GM23248 (cell line): Measurements from ENCODE around the gene SCNN1A. TPM values are rescaled to one million over a fixed set of nuclear protein-coding genes. Genes with fewer than 3 reads are reported as not detected.
A peak's percentile ranks its signal among the peaks of the same experiment; 100 is the strongest.

ENCODE experiments used
- DNase-seq: peaks from one replicate; pipeline ENCODE4 v3.0.0-alpha.2; 2015
- H2AFZ ChIP-seq: fragments of 200-600 bp; sonication (generic); 2 replicates; pipeline ENCODE4 v1.6.1; 2016; ENCODE audit warnings: antibody characterized with exemption
- H3F3A ChIP-seq: fragments of 200-600 bp; sonication (generic); 2 replicates; pipeline ENCODE4 v1.6.1; 2016; ENCODE audit warnings: mild to moderate bottlenecking, antibody characterized with exemption, mixed run types; ENCODE audit not compliant: insufficient read depth
- H3K27ac ChIP-seq: fragments of 200-600 bp; sonication (generic); 2 replicates; pipeline ENCODE4 v1.5.1; 2016; ENCODE audit warnings: mild to moderate bottlenecking
- H3K27me3 ChIP-seq: fragments of 200-600 bp; sonication (generic); replicated peaks from 2 replicates; pipeline ENCODE4 v1.6.1; 2016; ENCODE audit warnings: mild to moderate bottlenecking; ENCODE audit not compliant: insufficient read depth
- H3K36me3 ChIP-seq: fragments of 200-600 bp; sonication (generic); 2 replicates; pipeline ENCODE4 v1.6.1; 2016; ENCODE audit warnings: low read depth, mild to moderate bottlenecking
- H3K4me1 ChIP-seq: fragments of 200-600 bp; sonication (generic); 2 replicates; pipeline ENCODE4 v1.6.1; 2016; ENCODE audit warnings: mild to moderate bottlenecking; ENCODE audit not compliant: insufficient read depth
- H3K4me2 ChIP-seq: fragments of 200-600 bp; sonication (generic); one replicate; pipeline ENCODE4 v1.6.1; 2016; ENCODE audit warnings: mild to moderate bottlenecking; ENCODE audit not compliant: unreplicated experiment
- H3K4me3 ChIP-seq: fragments of 200-600 bp; sonication (generic); 2 replicates; pipeline ENCODE4 v1.5.1; 2016; ENCODE audit warnings: mild to moderate bottlenecking
- H3K79me2 ChIP-seq: fragments of 200-600 bp; sonication (generic); 2 replicates; pipeline ENCODE4 v1.6.1; 2016; ENCODE audit warnings: mild to moderate bottlenecking; ENCODE audit not compliant: insufficient read depth
- H3K9ac ChIP-seq: fragments of 200-600 bp; sonication (generic); 2 replicates; pipeline ENCODE4 v1.6.1; 2016; ENCODE audit warnings: mild to moderate bottlenecking
- H3K9me2 ChIP-seq: fragments of 200-600 bp; sonication (generic); 2 replicates; pipeline ENCODE4 v1.6.1; 2016; ENCODE audit warnings: mixed run types, mild to moderate bottlenecking, moderate library complexity; ENCODE audit not compliant: insufficient read depth
- H3K9me3 ChIP-seq: fragments of 200-600 bp; sonication (generic); one replicate; pipeline ENCODE4 v1.6.1; 2017; ENCODE audit warnings: low read depth
- H4K20me1 ChIP-seq: fragments of 200-600 bp; sonication (generic); 2 replicates; pipeline ENCODE4 v1.6.0; 2016; ENCODE audit not compliant: insufficient read depth
- EZH2 ChIP-seq: fragments of 200-600 bp; sonication (generic); IDR thresholded peaks from 2 replicates; pipeline ENCODE4 v1.6.1; 2018; ENCODE audit warnings: antibody characterized with exemption, mild to moderate bottlenecking; ENCODE audit not compliant: insufficient read depth, poor library complexity, severe bottlenecking
- EZH2phosphoT487 ChIP-seq: fragments of 200-600 bp; sonication (generic); IDR thresholded peaks from 2 replicates; pipeline ENCODE4 v1.6.1; 2018; ENCODE audit warnings: antibody characterized with exemption, moderate library complexity, mild to moderate bottlenecking, low read depth; ENCODE audit not compliant: insufficient read depth
- WGBS, 2 experiments: methylation state at CpG; one replicate each; pipeline ENCODE4 v1.1.6; 2015 to 2017; ENCODE audit warnings: low lambda C conversion rate in 2 of 2, low coverage in 1 of 2; ENCODE audit errors: missing lambda C conversion rate in 2 of 2; 5-methylcytosine and 5-hydroxymethylcytosine counted together
- in situ Hi-C: fragments of 300-500 bp; cut with MboI; formaldehyde crosslinking; loops from 2 replicates; pipeline ENCODE4 v1.15.0; 2020
- polyA plus RNA-seq: library from polyadenylated mRNA; unstranded; fragments of >200 nt; fragmentation: Nextera tagmentation; extraction: Ambion mirVana; gene quantifications from 2 replicates; pipeline ENCODE4 v1.2.1, GENCODE V29; 2016
- total RNA-seq: library from RNA; depleted of rRNA; stranded (reverse); fragments of >200 nt; shearing (Covaris generic); gene quantifications from 2 replicates; pipeline ENCODE4 v1.2.3, GENCODE V29; 2014

The SCNN1A gene
- total and polyA plus RNA-seq, 2 experiments from 2014 or later: 0.59 to 0.76 TPM

DNA sequence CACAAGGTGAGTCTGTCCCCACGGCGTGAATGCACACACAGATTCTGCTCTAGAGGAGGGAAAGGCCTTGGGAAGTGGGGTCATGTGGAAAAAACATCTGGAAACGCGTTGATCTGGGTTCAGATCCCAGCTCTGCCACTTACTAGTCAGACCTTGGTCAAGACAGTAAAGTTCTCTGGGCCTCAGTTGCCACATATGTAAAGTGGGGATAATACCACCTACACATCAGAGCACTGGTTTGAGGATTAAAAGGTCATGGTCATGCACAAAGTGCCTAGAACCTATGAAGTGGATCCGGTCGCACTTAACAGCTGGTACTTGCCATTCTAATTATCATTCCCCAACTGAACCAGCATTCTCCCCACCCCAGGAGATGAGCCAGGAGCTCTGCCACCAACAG lies 60.2 kb downstream of the SCNN1A start:
- H3K9me3 ChIP-seq: no peaks in the 10 kb centered on the region
- peaks cover 1% of the 10 kb centered on the region; the same call in 1 of the 2 replicates for H3F3A ChIP-seq
- no peaks in the 10 kb centered on the region for H4K20me1 ChIP-seq
- H3K79me2 ChIP-seq: no peaks in the 10 kb centered on the region
- H3K9ac ChIP-seq: no peak overlapping the region
- H3K27me3 ChIP-seq: peaks cover 2% of the 10 kb centered on the region; the same call in 1 of the 2 replicates
- H3K4me1 ChIP-seq: peaks cover 7% of the 10 kb centered on the region; the same call in 1 of the 2 replicates
- H3K9me2 ChIP-seq: no peaks in the 10 kb centered on the region
- H3K4me3 ChIP-seq: no peak overlapping the region
- DNase-seq: no peak
- H3K4me2 ChIP-seq: no peak overlapping the region
- in situ Hi-C loops: no loop called here
- H3K36me3 ChIP-seq: no peaks in the 10 kb centered on the region
- 93 to 96% methylated on average over 6 of the region's 6 CpGs for WGBS, 2 experiments
- H3K27ac ChIP-seq: no peak overlapping the region
- H2AFZ ChIP-seq: no peak overlapping the region
- TF ChIP-seq EZH2phosphoT487: no peak
- no peak for TF ChIP-seq EZH2

DNA sequence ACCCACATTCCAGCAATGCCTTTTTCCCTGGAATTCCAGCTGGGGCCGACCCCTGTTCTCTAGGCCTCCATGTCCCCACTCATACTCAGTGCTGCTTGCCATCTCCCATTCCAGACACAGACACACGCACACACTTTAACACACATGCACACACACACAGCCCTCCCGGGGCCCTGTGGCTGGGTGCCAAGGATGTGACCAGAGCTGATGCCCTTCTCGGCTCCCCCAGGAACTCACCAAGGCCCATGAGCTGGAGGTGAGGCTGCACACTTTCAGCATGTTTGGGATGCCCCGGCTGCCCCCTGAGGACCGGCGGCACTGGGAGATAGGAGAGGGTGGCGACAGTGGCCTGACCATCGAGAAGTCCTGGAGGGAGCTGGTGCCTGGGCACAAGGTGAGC lies 60.6 kb downstream of the SCNN1A start:
- no peak for DNase-seq

DNA sequence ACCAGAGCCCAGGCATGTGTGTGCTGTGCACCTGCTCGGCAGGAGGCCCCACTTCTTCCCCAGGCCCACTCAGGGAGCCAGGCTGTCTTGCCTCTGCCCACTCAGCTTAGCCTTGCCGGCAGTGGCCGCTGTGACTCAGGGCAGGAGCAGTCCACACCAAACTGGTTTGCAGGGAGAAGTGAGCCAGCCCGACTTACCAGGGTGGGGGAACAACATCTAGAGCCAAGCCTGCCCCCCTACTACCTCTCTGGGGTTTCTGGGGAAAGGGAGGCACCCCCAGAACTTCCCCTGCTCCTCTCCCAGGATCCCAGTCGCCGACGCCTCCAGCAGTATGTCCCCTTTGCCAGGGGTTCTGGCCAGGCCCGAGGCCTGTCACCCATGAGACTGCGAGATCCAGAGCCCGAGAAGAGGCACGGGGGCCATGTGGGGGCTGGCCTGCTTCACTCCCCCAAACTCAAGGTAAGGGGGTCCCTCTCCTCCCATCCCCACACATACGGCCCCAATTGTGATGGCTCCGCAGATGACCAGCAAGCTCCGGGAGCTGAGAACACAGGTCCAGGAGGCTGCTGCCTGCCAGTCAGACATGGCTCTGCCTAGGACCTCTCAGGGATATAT lies 61.9 kb downstream of the SCNN1A start:
- DNase-seq: peak; percentile 56
- H3K9ac ChIP-seq: no peak overlapping the region
- H2AFZ ChIP-seq: no peak overlapping the region
- no peak overlapping the region for H3K4me2 ChIP-seq
- H3K27ac ChIP-seq: no peak overlapping the region
- 81 to 82% methylated on average over 14 of the region's 14 CpGs for WGBS, 2 experiments
- TF ChIP-seq EZH2 (no peak), EZH2phosphoT487 (no peak)
- no peaks in the 10 kb centered on the region for H4K20me1 ChIP-seq
- no peaks in the 10 kb centered on the region for H3K79me2 ChIP-seq
- in situ Hi-C loops: no loop called here
- H3K9me3 ChIP-seq: no peaks in the 10 kb centered on the region
- peaks cover 7% of the 10 kb centered on the region; the same call in 1 of the 2 replicates for H3K4me1 ChIP-seq
- no peaks in the 10 kb centered on the region for H3F3A ChIP-seq
- H3K27me3 ChIP-seq: peaks cover 4% of the 10 kb centered on the region; the same call in 1 of the 2 replicates
- H3K36me3 ChIP-seq: no peaks in the 10 kb centered on the region
- H3K9me2 ChIP-seq: no peaks in the 10 kb centered on the region
- no peak overlapping the region for H3K4me3 ChIP-seq

More for the DNA sequence above, 60.6 kb downstream of the SCNN1A start:
- Histone ChIP-seq H3K36me3 (no peaks in the 10 kb centered on the region), H3K9ac (no peak overlapping the region), H3K27ac (no peak overlapping the region), H3K27me3 (peaks cover 4% of the 10 kb centered on the region; the same call in 1 of the 2 replicates), H3K4me1 (peaks cover 7% of the 10 kb centered on the region; the same call in 1 of the 2 replicates), H3K4me2 (no peak overlapping the region), H3K79me2 (no peaks in the 10 kb centered on the region), H3K9me2 (no peaks in the 10 kb centered on the region), H4K20me1 (no peaks in the 10 kb centered on the region), H3F3A (no peaks in the 10 kb centered on the region), H3K4me3 (no peak overlapping the region), H3K9me3 (no peaks in the 10 kb centered on the region), H2AFZ (no peak overlapping the region)
- in situ Hi-C loops: no loop called here
- no peak for TF ChIP-seq EZH2phosphoT487
- TF ChIP-seq EZH2: no peak
- WGBS, 2 experiments: 86 to 87% methylated on average over 9 of the region's 9 CpGs

DNA sequence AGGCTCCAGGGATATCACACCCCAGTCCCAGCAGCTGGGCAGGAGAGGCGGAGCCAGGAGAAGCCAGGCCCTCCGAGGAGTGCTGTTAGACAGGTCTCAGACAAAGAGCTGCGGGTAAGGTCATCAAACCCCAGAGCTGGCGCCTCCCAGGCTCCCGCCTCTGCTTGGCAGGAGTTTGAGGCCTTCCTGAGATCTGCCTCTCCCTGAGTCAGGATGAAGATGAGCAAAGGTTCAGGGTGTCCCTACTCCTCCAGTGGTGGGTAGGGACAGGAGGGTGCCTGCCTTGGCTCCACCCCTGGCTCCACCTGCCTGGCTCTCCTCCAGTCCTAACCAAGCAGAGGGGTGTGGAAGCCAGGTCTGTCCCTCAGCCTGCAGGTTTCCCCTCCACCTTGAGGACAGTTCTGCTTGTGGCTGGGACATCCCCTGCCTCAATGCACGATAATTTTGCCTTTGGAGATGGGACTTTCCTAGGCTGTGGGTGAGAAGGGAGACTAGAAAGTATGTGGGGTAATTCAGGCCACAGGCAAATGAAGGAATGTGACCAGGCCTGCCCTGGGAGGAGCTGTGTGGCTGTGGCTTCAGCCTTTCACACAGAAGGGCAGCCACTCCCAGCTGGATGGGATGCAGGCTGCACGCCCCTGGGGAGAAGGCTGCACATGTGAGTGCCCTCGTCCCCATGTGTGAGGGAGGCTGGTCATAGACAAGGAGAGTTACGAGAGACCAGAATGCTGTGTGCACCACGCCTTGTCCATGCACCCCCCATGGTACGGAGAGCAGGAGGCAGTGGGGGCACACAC lies 62.6 kb downstream of the SCNN1A start:
- Histone ChIP-seq H3K4me1 (peaks cover 7% of the 10 kb centered on the region; the same call in 1 of the 2 replicates), H3K4me3 (no peak overlapping the region), H3K9me3 (no peaks in the 10 kb centered on the region), H3K27me3 (peaks cover 4% of the 10 kb centered on the region; the same call in 1 of the 2 replicates), H3K9ac (no peak overlapping the region), H3F3A (no peaks in the 10 kb centered on the region), H2AFZ (no peak overlapping the region), H4K20me1 (no peaks in the 10 kb centered on the region), H3K36me3 (no peaks in the 10 kb centered on the region), H3K4me2 (no peak overlapping the region), H3K79me2 (no peaks in the 10 kb centered on the region), H3K9me2 (no peaks in the 10 kb centered on the region), H3K27ac (no peak overlapping the region)
- DNase-seq: peak; percentile 49
- TF ChIP-seq EZH2phosphoT487 (no peak), EZH2 (no peak)
- WGBS, 2 experiments: 71 to 73% methylated on average over 11 of the region's 11 CpGs
- in situ Hi-C loops: no loop called here
